Pancreas (tissue), 10 donors: ENCODE measurements around the gene CARMIL3. TPM values are rescaled to one million over a fixed set of nuclear protein-coding genes. Genes with fewer than 3 reads are reported as not detected.

Experiments used
- ATAC-seq, 4 donors: fragments of 200-7000 bp; cut with Tn5 transposase; one replicate each; pipeline versions ENCODE4 v1.8.0 to v1.9.1; 2020; ENCODE audit warnings: mild to moderate bottlenecking in 4 of 4, moderate library complexity in 4 of 4
- DNase-seq, 6 donors: peaks; one replicate each; pipeline ENCODE4 v3.0.0-alpha.2; 2020
- FAIRE-seq: peaks from 2 replicates; lab custom pipeline; 2012; peaks lifted over from hg19 to GRCh38; lab: Jason Lieb, UNC
- H3K27ac ChIP-seq, 4 donors: fragments of 200-600 bp; sonication (generic); 1 replicate in 3 of 4; 2 replicates in 1 of 4; pipeline versions ENCODE4 v1.5.0 to v1.8.0; 2020
- H3K27me3 ChIP-seq, 4 donors: fragments of 200-600 bp; one replicate each; pipeline ENCODE4 v1.8.0; 2021
- H3K36me3 ChIP-seq, 3 donors: fragments of 200-600 bp; sonication (generic) in 1 of 3; one replicate each; pipeline versions ENCODE4 v1.5.0 to v1.8.0; 2020 to 2021
- H3K4me1 ChIP-seq, 3 donors: fragments of 200-600 bp; one replicate each; pipeline ENCODE4 v1.8.0; 2021
- H3K4me3 ChIP-seq, 4 donors: fragments of 200-600 bp; sonication (generic) in 2 of 4; one replicate each; pipeline versions ENCODE4 v1.5.0 to v1.8.0; 2020 to 2021
- H3K9me3 ChIP-seq, 4 donors: fragments of 200-600 bp; one replicate each; pipeline ENCODE4 v1.8.0; 2021
- WGBS, 2 donors: extraction: QIAGEN DNeasy Blood & Tissue Kit; methylation state at CpG; one replicate each; pipeline ENCODE4 v1.1.7; 2013; 5-methylcytosine and 5-hydroxymethylcytosine counted together
- intact Hi-C, 3 donors: fragments of 100-400 bp; cut with DNase I; formaldehyde crosslinking; loops; one replicate each; pipeline versions ENCODE4 v1.11.1 to v1.14.2; 2022
- polyA plus RNA-seq, 2 donors: library from polyadenylated mRNA; stranded (reverse); fragments of 200-250 nt; gene quantifications; one replicate each; pipeline ENCODE4 v1.2.3, GENCODE V29; 2013
- total RNA-seq, 6 donors: library from RNA; stranded (reverse); fragmentation: NEBNext Ultra II Directional in 4 of 6; extraction: Animal tissue kit (Norgen Biotek cat#: 25700) in 4 of 6; gene quantifications; one replicate each; pipeline versions ENCODE4 v1.2.1 to v1.2.4, GENCODE V29; 2021 to 2023
- TF ChIP-seq, protein P1 (sequence below), 4 donors: fragments of 200-600 bp; sonication (generic) in 3 of 4; IDR thresholded peaks; one replicate each; pipeline versions ENCODE4 v1.5.0 to v1.8.0; 2021; ENCODE audit warnings: antibody characterized with exemption in 4 of 4
- donor health status: healthy with polysubstance abuse.
- donor health status: DM: no; HTN: no; CAD: no; lungs with moderate emphysema.
- donor health status: DM: no; HTN: no; CAD: no.
- donor health status: control.
- donor health status: control.
- donor health status: Bipolar disorder and iron deficiency.
- donor health status: DM: yes; HTN: yes; CAD: no.
- donor health status: DM: no; HTN: no; CAD: no.
- donor health status: DM: no; HTN: no; CAD: no.
- donor health status: DM: yes; HTN: yes; CAD: no.

The CARMIL3 gene
- total and polyA plus RNA-seq, 8 donors: 0.31 to 4.0 (median 0.79) TPM

- Histone ChIP-seq H3K27me3 (no peaks in the 10 kb centered on the region), H3K9me3 (no peaks in the 10 kb centered on the region), H3K36me3 (no peaks in the 10 kb centered on the region), H3K4me1 (peaks cover 0 to 9% (median 0%) of the 10 kb centered on the region in 3 donors), H3K4me3 (no peak overlapping the region), H3K27ac (no peak overlapping the region)
- FAIRE-seq: no peak
- peak in 2 of 6 donors; percentile 10 to 54 for DNase-seq
- WGBS, 2 donors: 80 to 87% methylated on average over 9 to 10 of the region's 10 CpGs
- intact Hi-C loops: loop anchor here in 2 of 3 donors (5.0 kb wide), 1 partner anchor 36 kb away; the partner anchor contains the start of gene PCK2 (in 2 of the 2)
- no peak for ATAC-seq
- TF ChIP-seq, protein P1, sequence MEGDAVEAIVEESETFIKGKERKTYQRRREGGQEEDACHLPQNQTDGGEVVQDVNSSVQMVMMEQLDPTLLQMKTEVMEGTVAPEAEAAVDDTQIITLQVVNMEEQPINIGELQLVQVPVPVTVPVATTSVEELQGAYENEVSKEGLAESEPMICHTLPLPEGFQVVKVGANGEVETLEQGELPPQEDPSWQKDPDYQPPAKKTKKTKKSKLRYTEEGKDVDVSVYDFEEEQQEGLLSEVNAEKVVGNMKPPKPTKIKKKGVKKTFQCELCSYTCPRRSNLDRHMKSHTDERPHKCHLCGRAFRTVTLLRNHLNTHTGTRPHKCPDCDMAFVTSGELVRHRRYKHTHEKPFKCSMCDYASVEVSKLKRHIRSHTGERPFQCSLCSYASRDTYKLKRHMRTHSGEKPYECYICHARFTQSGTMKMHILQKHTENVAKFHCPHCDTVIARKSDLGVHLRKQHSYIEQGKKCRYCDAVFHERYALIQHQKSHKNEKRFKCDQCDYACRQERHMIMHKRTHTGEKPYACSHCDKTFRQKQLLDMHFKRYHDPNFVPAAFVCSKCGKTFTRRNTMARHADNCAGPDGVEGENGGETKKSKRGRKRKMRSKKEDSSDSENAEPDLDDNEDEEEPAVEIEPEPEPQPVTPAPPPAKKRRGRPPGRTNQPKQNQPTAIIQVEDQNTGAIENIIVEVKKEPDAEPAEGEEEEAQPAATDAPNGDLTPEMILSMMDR (IDR thresholded peaks at IDR 0.05): no peak
These were observed 4.4 kb downstream of the CARMIL3 start for GRCh38 chr14:24055971-24056799.

DNA sequence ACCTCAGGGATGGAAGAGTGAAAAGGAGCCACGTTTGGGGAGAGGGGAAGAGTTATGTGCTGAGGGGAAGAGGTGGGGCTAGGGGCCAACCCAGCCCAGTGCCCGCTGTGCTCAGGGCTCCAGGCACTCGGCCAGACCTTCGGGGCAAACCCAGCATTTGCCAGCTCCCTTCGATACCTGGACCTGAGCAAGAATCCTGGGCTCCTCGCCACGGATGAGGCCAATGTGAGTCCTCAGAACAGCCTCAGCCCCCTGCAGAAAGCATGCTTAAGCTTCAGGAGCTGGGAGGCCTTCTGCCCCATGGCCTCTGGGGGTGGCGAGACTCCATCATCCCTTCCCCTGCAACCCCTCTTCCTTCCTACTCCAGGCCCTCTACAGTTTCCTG, 5.0 kb downstream of the CARMIL3 start:
- Histone ChIP-seq H3K27me3 (no peaks in the 10 kb centered on the region), H3K27ac (no peak overlapping the region), H3K36me3 (no peaks in the 10 kb centered on the region), H3K9me3 (no peaks in the 10 kb centered on the region), H3K4me3 (no peak overlapping the region), H3K4me1 (peaks cover under 1 to 15% (median 4%) of the 10 kb centered on the region in 3 donors)
- FAIRE-seq: no peak
- intact Hi-C loops: loop anchor here in 2 of 3 donors (5.0 kb wide), 1 partner anchor 36 kb away; the partner anchor contains the start of gene PCK2 (in 2 of the 2)
- no peak for ATAC-seq
- DNase-seq: peak in 1 of 6 donors; percentile 67
- 70 to 74% methylated on average over 6 to 8 of the region's 8 CpGs for WGBS, 2 donors
- TF ChIP-seq, protein P1 (IDR thresholded peaks at IDR 0.05): no peak

- H3K9me3 ChIP-seq: no peaks in the 10 kb centered on the region
- intact Hi-C loops: loop anchor here in 2 of 3 donors (5.0 kb wide), 1 partner anchor 35 kb away; the partner anchor contains the start of gene PCK2 (in 2 of the 2)
- H3K36me3 ChIP-seq: no peaks in the 10 kb centered on the region
- TF ChIP-seq, protein P1 (IDR thresholded peaks at IDR 0.05): no peak
- WGBS, 2 donors: 81 to 88% methylated on average over 2 of the region's 2 CpGs
- DNase-seq (no peak), FAIRE-seq (no peak), ATAC-seq (no peak)
- no peak overlapping the region for H3K27ac ChIP-seq
- no peaks in the 10 kb centered on the region for H3K27me3 ChIP-seq
- peaks cover 5 to 16% (median 9%) of the 10 kb centered on the region in 3 donors for H3K4me1 ChIP-seq
- no peak overlapping the region for H3K4me3 ChIP-seq
These were observed 5.5 kb downstream of the CARMIL3 start for GRCh38 chr14:24057271-24057670.

DNA sequence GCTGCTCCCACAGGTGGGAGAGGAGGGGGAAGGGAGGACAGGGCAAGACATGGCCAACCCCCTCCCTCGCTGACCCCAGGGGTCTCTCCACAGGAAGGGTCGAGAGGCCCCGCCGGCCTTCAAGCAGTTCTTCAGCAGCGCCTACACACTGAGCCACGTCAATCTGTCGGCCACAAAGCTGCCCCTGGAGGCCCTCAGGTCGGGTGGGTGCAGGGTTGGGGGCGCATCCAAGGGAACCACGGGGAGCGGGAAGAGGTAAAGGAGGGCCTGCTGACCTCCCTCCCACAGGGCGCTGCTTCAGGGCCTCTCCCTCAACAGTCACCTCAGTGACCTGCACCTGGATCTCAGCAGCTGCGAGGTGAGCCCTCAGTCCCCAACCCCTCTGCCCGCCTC, 6.1 kb downstream of the CARMIL3 start:
- no peaks in the 10 kb centered on the region for H3K9me3 ChIP-seq
- H3K4me3 ChIP-seq: no peak overlapping the region
- no peak overlapping the region for H3K27ac ChIP-seq
- H3K27me3 ChIP-seq: no peaks in the 10 kb centered on the region
- H3K36me3 ChIP-seq: no peaks in the 10 kb centered on the region
- intact Hi-C loops: loop anchor here in 2 of 3 donors (5.0 kb wide), 1 partner anchor 34 kb away; the partner anchor contains the start of gene PCK2 (in 2 of the 2)
- TF ChIP-seq, protein P1 (IDR thresholded peaks at IDR 0.05): no peak
- FAIRE-seq: no peak
- H3K4me1 ChIP-seq: peaks cover 8 to 13% (median 9%) of the 10 kb centered on the region in 3 donors
- peak in 2 of 4 donors; percentile 2 for ATAC-seq
- peak in 3 of 6 donors; percentile 14 to 72 (median 56) for DNase-seq
- 46 to 77% methylated on average over 11 to 14 of the region's 14 CpGs for WGBS, 2 donors
